ENCODE measurements around the gene MED13L.
"Not testable (repeated sequence)": the region's sequence is repeated elsewhere in the genome, so short reads cannot be mapped to it uniquely, and the experiment has no call there.

Gene MED13L

DNA sequence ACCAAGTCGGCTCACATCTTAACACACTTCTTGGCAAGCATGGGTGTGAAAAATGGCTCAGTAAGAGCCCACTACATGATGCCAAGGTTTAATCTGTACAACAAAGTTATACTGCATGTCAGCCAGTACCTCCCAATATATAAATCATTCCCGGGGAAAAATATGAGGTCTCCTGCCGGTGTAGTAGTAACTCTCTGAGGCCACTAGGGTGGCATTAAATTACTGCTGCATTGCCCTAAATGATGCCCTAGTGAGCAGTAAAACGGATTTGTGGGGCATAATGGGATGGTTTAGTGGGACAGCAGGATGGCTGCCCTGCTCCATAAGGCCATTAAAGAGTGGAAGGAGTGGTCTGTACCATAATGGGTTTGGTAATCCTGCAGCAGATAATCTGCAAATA, 267.7 kb downstream of the MED13L start:
- DNase-seq (ENCODE audit: low read depth) = no peak

DNA sequence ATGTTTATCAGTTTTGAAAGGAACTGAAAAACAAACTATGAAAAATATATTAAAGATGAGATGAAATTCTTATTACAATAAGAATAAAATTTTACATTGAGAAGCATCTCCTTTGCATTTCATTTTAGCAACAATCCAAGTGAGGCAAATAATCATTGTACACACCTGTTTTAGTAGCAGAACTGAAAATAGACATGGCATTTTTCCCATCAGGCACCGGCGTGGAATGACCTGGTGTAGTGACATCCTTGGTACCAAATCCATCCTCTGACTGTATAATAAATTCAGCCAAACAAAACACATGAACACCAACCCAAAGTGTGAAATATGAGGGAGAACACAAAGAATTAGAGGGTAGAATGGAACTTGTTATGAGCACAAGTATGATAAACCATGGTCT, 271.4 kb downstream of the MED13L start:
- no peak for DNase-seq (ENCODE audit: low read depth)

DNA sequence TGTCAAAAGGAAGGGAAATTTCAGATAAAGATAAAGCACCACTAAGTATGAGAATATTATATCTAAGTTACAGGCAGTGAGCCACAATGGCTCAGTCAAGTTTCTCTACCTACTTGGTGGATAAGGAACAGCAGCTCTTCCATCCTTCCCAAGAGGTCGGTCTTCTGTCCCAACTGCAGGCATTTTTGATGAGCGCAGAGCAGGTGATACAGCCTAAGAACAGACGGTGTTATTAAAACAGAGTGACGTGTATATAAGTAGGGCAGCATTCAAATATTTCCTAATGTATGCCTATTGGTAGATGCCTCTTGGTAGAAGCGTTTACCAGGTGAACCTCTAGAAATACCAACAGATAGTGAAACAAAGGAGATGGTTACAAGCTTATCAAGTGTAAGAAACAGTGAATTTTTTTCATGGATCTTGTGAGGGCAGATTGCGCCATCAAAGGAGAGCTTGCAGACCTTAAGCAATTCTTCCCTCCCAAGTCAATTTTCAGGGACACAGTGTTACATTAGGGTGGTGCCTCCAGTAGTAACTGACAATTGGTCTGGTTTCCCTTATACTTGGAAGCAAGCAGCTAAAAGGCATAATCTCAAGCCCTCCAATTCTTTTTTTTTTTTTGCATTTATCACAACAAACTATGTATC, 274.5 kb downstream of the MED13L start:
- no peak for DNase-seq (ENCODE audit: low read depth)

DNA sequence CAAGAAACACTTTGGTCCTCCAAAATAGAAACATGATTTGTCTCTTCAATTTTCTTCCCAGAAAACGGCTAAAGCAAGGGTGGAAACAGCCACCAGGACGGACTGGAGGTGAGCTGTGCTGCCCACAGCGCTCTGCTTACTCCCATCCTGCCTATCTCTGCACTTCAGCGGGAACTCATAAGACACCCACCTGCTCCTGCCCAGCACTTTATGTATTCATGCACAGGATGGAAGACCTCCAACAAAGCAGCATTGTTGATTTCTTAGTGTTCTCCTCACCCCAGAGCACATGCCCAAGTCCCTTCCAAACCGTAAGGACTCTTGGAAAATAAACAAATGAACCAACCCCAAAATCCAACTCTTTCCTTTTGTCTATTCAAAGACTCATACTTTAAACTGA, 277.2 kb downstream of the MED13L start:
- no peak for DNase-seq (ENCODE audit: low read depth)

DNA sequence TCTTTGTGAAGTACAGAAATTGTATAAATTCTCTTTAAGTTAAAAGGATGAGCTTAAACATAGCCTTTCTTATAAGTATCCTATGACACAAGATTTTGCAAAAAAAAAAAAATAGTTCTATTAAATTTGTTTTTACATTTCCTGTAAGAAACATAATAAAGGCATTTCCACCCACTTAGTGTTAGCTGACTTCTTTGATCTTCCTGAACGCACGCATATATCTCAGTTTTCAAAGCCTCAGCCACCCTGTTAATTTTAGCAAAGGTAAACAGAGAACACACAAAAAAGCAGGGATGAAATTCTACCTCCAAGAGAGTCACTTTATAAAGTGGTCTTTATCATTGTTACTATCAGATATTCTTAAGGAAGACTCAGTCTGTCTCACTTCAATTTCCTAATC, 277.9 kb downstream of the MED13L start:
- no peak for DNase-seq (ENCODE audit: low read depth)

DNA sequence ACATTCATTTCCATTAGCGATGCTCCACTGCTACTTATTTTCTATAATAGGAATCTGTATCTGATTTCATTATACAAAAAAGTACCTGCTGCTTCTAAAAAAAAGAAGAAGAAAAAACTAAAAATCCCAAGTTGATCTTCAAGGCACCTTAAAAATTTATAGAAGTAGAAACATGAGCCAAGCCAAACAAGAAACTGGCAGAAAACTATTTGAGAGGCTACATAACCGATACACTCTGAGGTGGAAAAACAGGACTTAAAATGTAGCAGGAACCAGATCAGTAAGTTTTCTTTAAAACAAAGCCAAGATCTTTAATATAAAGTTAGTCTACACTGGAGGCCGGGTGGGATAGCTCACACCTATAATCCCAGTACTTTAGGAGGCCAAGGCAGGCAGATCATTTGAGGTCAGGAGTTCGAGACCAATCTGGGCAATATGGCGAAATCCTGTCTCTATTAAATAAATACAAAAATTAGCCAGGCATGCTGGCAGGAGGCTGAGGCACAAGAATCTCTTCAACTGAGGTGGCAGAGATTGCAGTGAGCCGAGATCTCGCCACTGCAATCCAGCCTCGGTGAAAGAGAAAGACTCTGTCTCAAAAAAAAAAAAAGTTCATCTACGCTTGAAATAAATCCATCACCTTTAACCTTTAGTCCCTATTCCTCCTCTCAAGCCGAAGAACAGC, 278.6 kb downstream of the MED13L start:
- DNase-seq (ENCODE audit: low read depth) = no peak

DNA sequence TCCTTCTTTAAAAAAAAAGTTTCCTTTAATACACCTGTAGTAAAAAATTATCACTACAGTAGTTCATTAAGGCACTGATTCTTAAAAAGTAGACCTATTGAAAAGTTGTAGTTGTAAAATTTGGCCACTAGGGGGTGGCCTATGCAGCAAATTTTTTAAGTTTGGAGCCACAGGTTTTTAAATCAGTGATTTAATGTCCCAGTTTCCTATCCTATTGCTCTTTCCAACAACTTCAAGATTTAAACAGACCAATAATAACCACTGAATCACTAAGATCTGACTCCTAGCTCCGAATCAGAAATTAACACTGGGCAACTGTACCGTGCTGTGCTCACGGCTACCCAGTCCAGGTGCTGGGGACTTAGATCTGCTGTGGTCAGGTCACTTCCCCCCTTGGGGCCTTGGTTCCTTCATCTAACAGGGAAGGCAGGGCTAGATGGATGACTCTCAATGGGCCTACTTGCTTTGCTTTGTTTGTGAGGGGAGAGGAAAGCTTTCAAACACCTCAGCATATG, 279.3 kb downstream of the MED13L start:
- DNase-seq (ENCODE audit: low read depth) = no peak

DNA sequence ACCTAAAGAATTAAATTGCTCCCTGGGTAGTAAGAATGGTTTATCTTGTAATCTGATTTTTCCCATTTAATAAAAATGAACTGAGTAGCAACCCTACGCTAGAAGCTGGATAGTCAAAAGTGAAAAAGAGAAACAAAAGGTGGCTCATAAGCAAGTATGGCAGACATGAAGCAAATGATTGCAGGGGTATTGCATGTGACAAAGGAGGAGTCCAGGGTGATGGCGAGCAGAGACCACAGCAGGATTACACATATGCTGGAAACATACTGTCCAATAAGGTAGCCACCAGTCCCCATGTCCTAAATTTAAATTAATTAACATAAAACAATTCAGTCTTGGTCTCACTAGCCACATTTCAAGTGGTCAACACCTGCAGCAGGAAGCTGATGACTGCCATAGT, 283.8 kb downstream of the MED13L start:
- no peak for DNase-seq (ENCODE audit: low read depth)

DNA sequence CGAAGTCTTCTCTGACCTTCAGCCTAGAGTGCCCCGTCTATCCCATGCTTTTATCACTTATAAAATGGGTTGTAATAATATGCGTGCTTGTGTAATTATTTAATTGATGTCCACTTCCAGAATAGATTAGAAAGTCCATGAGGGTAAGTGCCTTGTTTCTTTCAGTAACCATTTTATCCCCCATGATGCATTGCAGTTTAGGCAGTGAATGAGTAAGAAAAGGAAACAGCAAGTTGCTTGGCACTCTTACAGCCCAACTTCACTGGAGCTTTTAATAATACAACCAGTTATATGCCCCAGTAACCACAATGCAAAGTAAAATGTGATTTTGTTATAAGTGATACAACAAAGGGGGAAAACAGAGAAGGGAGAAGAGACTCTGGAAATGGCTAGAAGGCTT, 287.3 kb downstream of the MED13L start:
- DNase-seq (ENCODE audit: low read depth) = no peak

DNA sequence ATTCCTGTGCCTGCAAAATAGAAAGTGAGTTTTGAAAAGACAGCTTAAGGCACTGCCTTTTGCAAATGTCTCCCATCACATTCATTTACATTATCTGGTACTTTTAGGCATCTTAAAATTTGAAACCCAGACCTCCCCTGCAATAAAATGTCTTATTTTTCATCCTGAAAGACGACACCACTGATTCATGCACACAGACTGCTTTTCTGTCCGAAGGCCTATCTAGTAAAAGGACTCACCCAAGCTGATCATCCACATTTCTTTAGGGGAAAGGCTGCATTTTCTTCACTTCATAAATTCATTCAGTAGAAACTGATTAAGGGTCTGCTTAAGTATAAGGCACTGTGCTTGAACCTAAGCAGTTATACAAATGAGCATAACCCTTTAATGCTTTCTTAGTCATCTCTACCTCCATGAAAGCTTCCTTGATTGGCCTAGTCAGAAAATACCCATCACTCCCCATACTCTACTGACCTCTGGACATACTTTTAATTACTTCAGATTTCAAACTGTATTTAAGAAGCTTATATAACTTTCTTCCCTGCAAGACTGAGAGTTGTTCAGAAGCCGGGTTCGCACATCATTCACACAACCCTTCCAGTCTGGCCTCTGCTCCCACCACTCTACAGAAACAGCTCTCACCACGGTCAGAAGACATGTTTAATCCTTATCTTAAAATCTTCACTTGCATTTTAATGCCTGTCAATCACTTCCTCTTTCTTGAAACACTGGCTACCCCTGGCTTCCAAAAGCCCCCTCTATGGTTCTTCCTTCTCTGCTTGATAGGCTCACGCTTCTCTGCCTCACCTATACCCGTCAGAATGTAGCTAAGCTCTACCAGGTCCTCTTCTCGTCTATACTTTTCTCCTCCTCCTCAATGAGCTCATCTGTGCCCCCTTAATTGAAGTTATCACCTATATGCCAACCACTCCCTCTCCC, 288.6 kb downstream of the MED13L start:
- no peak for DNase-seq (ENCODE audit: low read depth)

DNA sequence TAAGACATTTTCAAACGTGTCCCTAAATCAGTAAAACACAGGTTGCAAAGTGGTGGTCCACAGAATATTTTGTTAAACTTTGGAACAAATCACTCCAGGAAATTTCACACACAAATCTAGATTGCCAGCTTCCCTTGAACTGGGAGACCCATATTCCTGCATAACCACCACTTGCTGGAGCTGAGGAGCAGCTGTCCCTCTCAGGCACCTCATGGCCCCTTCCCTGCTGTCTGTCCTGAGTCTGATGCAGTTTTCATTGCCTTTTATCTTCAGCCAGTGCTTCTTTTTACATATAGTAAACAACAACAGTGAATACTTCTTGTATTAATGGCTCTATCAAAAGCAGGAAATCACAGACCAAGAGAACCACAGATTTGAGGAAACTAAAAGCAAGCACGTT, 289.3 kb downstream of the MED13L start:
- no peak for DNase-seq (ENCODE audit: low read depth)

DNA sequence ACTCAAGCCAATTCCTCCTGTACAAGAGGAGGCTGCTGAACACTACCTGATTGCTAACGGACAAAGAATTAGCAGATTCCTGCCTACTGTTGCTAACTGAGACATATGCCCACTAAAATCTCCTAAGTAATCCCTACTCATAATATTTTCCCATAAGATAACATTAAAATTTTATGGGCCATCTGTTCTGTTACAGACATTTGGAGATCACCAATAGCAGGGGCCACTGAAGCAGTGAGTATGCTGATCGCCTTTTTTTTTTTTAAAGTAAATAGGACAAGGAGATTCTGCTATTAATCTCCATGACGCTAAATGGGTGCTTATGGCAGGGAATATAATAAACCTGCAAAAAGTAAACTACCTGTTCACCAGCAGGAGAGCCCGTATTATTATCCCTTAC, 292.9 kb downstream of the MED13L start:
- no peak for DNase-seq (ENCODE audit: low read depth)

DNA sequence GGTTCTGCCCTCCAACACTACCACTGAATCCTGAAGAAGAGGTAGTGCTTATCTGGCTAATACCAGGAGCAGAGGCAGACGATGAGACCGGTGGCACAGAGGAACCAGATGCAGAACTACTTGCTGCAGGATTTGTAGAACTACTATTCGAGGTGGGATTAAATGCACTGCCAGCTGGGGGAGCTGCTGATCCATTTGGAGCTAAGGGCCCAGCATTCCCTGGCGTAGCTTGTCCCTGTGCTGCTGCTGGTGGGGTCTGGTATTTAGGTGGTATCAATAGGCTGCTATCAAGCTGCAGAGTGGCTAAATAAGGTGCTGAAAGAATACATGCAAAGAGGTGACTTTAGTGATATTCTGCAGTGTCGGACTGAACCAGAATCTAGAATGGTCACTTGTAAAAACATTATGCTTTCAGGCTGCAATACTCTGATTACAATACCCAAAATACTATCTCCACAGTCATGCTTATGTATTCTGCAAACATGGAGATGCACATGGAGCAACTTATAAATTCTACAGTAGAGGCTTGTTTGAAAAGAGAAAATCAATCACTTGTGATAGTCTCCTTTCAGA, 294.2 kb downstream of the MED13L start:
- no peak for DNase-seq (ENCODE audit: low read depth)

DNA sequence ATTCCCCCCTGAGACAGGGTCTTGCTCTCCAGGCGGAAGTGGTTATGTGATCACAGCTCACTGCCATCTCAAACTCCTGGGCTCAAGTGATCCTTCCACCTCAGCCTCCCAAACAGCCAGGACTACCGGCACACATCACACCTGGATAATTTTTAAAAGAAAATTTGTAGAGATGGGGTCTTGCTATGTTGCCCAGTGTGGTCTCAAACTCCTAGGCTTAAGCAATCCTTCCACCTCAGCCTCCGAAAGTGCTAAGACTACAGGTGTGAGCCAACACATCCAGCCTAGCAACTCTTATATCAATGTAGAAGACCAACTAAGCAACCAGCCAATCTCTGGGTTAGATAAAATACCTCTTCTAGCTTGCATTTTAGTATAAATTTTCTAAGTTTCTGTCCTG, 297.2 kb downstream of the MED13L start:
- DNase-seq (ENCODE audit: low read depth) = no peak

DNA sequence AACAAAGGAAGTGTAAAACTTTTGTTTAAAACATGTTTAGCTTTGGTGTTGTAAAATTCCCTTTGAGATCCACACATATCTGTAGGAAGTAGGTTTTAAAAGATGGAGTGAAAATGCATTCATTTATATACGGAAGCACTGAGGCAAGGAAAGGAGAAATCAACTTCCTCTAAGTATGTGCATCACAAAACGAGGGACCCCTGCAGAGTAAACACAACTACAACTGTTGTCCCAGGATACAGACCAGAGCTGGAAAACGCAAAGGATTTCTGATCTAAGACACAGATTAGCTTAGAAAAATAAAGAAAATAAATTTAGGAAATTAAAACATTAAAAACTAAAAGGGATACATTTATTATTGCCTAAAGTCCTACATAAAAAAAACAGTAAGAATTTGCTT, 297.6 kb downstream of the MED13L start:
- no peak for DNase-seq (ENCODE audit: low read depth)

DNA sequence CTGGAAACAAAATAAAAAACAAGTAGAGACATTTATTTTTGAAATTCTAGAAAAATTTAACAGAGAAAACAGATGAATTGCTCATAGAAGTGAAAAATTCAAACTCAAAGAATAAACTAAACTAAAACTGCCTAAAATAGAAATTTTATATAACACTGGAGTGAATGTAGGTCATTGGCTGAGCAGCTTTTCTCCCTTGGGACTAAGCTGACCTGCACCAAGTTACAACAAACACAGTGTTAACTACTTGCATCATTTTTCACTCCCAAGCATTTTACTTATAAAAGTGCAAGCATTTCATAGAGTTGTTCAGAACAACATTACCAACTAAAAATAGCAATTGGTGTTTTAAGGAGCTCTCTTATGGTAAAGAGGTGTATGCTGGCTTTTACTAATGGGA, 298.1 kb downstream of the MED13L start:
- no peak for DNase-seq (ENCODE audit: low read depth)

DNA sequence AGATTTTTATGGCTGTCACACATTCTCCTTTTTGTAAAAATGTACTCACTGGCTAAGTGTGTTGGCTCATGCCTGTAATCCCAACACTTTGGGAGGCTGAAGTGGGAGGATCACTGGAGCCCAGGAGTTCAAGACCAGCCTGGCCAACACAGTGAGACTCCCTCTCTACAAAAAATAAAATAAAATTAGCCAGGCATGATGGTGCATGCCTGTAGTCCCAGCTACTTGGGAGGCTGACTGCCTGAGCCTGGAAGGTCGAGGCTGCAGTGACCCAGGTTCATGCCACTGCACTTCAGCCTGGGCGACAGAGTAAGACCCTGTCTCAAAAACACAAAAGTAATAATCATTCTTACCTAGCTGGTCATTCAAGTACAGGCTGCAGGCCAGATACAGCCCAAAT, 300.7 kb downstream of the MED13L start:
- DNase-seq (ENCODE audit: low read depth) = not testable (repeated sequence)

DNA sequence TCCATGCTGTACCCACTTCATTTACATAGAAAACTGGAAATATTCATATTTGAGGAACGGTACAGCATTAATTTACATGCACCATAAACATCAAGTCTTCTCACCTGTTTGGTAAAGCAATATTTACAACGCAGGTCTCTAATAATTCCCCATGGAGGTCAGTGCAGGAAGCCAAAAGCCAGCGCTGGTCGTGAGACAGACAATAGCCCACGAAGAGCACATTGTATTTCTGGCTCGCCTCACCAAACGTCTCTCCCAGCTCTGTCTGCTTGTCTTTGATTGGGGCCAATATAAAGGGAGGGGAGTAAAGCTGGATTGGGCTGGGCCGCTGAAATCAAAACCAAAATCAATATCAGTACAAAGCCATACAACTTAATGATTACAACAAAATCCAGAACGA, 302.1 kb downstream of the MED13L start:
- no peak for DNase-seq (ENCODE audit: low read depth)

DNA sequence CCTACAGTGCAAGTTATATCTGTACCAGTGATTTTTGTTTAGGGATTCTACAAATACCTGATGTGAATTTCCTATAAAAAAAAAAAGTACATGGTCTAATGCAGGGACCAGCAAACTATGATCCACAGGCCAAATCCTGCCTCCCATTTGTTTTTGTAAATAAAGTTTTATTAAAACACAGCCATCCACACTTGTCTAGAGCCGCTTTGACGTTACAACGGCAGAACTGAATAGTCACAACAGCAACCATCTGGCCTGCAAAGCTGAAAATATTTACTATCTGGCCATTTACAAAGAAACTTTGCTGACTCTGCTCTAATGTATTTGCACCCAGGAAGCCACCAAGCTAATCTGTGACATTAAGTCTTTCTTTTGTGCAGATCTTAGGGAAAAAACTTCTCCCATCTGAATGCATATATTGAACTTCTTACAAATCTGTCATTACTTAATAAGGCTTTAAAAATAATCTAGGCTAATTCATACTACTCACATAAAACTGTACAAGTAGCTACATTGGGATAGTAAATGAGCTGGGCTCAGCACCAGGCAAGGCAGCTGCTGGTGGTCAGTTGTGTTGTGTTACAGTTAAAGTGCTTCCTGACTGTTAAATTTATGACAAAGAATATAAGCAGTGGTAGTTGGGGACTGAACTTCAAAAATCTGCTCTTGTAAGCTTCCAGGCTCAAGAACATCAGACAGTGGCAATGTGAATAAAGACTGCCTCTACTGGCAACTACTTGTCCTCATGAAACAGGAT, 303.3 kb downstream of the MED13L start:
- no peak for DNase-seq (ENCODE audit: low read depth)

DNA sequence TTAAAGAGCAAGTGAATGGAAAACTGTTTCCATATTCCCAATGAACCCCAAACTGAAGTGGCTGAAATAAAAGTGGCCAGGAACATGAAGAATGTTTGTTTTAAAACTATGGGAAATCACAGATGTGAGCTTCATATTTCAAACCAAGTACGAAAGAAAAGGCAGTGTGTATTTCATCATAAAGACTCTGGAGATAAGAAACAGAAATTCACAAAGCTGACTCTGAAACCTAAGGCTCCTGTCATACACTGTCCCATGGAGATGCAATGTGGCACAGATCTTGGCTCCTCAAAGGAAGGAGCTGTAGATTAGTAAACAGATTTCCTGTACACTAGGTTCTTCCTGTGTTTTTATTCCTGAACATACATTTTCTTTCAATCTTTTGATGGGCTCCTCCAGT, 304.4 kb downstream of the MED13L start:
- DNase-seq (ENCODE audit: low read depth) = no peak

DNA sequence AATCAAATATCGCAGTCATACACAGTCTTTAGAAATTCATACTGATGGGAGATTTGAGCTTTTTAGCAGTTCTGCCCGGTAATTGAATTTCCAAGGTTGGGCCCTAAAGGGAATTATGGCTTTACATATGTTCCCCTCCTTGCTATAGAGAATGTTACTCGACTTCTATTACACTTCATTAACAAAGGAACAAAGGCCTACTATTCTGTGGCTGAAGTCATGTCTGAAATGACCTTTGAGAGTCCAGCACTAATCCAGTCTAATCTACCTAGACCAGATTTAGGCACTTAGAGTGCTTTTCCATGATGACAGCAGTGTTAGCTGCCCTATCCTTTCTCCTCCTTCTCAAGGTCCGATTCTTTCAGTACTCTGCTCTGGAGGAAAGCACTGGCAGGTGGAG, 305.3 kb downstream of the MED13L start:
- DNase-seq (ENCODE audit: low read depth) = no peak

DNA sequence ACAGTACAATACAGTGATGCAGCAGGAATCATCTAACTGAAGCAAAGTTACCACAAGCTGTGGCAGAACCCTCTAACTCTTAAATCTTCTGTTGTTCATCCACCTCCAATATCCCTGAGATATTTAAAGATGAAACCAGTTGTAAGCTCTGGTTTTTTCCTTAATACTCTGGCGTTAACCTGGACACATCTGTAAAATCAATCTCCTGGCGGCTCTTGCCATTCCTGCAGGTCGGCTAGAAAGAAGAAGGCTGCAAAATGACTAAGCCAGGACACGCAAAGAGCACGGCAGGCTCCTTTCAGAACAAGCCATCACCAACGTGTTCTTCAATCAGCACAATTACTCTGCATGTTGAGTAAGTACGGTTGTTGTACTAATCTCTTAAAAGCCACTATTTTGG, 309.3 kb downstream of the MED13L start:
- DNase-seq (ENCODE audit: low read depth) = no peak
